ENCODE data around the gene DIS3L2. TPM values are rescaled to one million over a fixed set of nuclear protein-coding genes. Genes with fewer than 3 reads are reported as not detected.

DIS3L2 gene
- total RNA-seq, 2 donors from 2014 or later: 55.5 to 67.2 TPM

- H3K9me3 ChIP-seq (ENCODE audit: control insufficient read depth, low read length, poor library complexity, severe bottlenecking): no peaks in the 10 kb centered on the region
- H3K36me3 Mint-ChIP-seq (ENCODE audit: low read depth): no peaks in the 10 kb centered on the region
- ATAC-seq (peak; percentile 10), DNase-seq (no peak)
- H3K4me1 Mint-ChIP-seq: peaks cover 3% of the 10 kb centered on the region
- no peak overlapping the region for H3K4me3 Mint-ChIP-seq
- H3K27me3 Mint-ChIP-seq: no peaks in the 10 kb centered on the region
- H3K27ac Mint-ChIP-seq: no peak overlapping the region
These were observed 381.4 kb downstream of the DIS3L2 start for GRCh38 chr2:232342635-232343565.

GRCh38 chr2:232343821-232344220 is 382.3 kb downstream of the DIS3L2 start:
- no peak for DNase-seq
- no peaks in the 10 kb centered on the region for H3K27me3 Mint-ChIP-seq
- no peak overlapping the region for H3K27ac Mint-ChIP-seq
- H3K4me1 Mint-ChIP-seq: peaks cover 5% of the 10 kb centered on the region
- no peaks in the 10 kb centered on the region for H3K9me3 ChIP-seq (ENCODE audit: control insufficient read depth, low read length, poor library complexity, severe bottlenecking)
- no peaks in the 10 kb centered on the region for H3K36me3 Mint-ChIP-seq (ENCODE audit: low read depth)
- H3K4me3 Mint-ChIP-seq: no peak overlapping the region
- ATAC-seq: no peak

- Mint-ChIP-seq H3K4me3 (no peak overlapping the region), H3K27ac (no peak overlapping the region), H3K4me1 (peaks cover 8% of the 10 kb centered on the region), H3K27me3 (no peaks in the 10 kb centered on the region), H3K36me3 (ENCODE audit: low read depth) (no peaks in the 10 kb centered on the region)
- H3K9me3 ChIP-seq (ENCODE audit: control insufficient read depth, low read length, poor library complexity, severe bottlenecking): no peaks in the 10 kb centered on the region
- no peak for ATAC-seq
- DNase-seq: no peak
These were observed 383.7 kb downstream of the DIS3L2 start for GRCh38 chr2:232345251-232345650.

- Mint-ChIP-seq H3K36me3 (ENCODE audit: low read depth) (no peaks in the 10 kb centered on the region), H3K4me3 (no peak overlapping the region), H3K27ac (no peak overlapping the region), H3K4me1 (peaks cover 8% of the 10 kb centered on the region), H3K27me3 (no peaks in the 10 kb centered on the region)
- ATAC-seq (no peak), DNase-seq (no peak)
- no peaks in the 10 kb centered on the region for H3K9me3 ChIP-seq (ENCODE audit: control insufficient read depth, low read length, poor library complexity, severe bottlenecking)
These were observed 385.9 kb downstream of the DIS3L2 start for GRCh38 chr2:232347369-232347768.

- DNase-seq (no peak), ATAC-seq (peak; percentile 56)
- Mint-ChIP-seq H3K4me3 (no peak overlapping the region), H3K36me3 (ENCODE audit: low read depth) (no peaks in the 10 kb centered on the region), H3K27ac (no peak overlapping the region), H3K27me3 (peaks cover 10% of the 10 kb centered on the region), H3K4me1 (peaks cover 8% of the 10 kb centered on the region)
- H3K9me3 ChIP-seq (ENCODE audit: control insufficient read depth, low read length, poor library complexity, severe bottlenecking): no peaks in the 10 kb centered on the region
These were observed 387.4 kb downstream of the DIS3L2 start for GRCh38 chr2:232348936-232349335.

GRCh38 chr2:232349546-232349945 is 388.0 kb downstream of the DIS3L2 start:
- no peak overlapping the region for H3K4me3 Mint-ChIP-seq
- H3K36me3 Mint-ChIP-seq (ENCODE audit: low read depth): no peaks in the 10 kb centered on the region
- no peak for ATAC-seq

GRCh38 chr2:232349946-232350635 is 388.6 kb downstream of the DIS3L2 start:
- DNase-seq: no peak
- no peak overlapping the region for H3K27ac Mint-ChIP-seq
- H3K36me3 Mint-ChIP-seq (ENCODE audit: low read depth): no peaks in the 10 kb centered on the region
- peak overlapping the region; percentile 58 for H3K4me3 Mint-ChIP-seq
- peaks cover 20% of the 10 kb centered on the region for H3K27me3 Mint-ChIP-seq
- H3K4me1 Mint-ChIP-seq: peaks cover 8% of the 10 kb centered on the region
- no peaks in the 10 kb centered on the region for H3K9me3 ChIP-seq (ENCODE audit: control insufficient read depth, low read length, poor library complexity, severe bottlenecking)
- no peak for ATAC-seq

More at GRCh38 chr2:232349546-232349945, 388.0 kb downstream of the DIS3L2 start:
- Mint-ChIP-seq H3K27me3 (peaks cover 15% of the 10 kb centered on the region), H3K4me1 (peaks cover 8% of the 10 kb centered on the region), H3K27ac (no peak overlapping the region)
- no peak for DNase-seq
- no peaks in the 10 kb centered on the region for H3K9me3 ChIP-seq (ENCODE audit: control insufficient read depth, low read length, poor library complexity, severe bottlenecking)

- peaks cover 22% of the 10 kb centered on the region for H3K27me3 Mint-ChIP-seq
- ATAC-seq (no peak), DNase-seq (no peak)
- H3K36me3 Mint-ChIP-seq (ENCODE audit: low read depth): no peaks in the 10 kb centered on the region
- H3K27ac Mint-ChIP-seq: no peak overlapping the region
- H3K4me3 Mint-ChIP-seq: peak overlapping the region; percentile 58
- peaks cover 8% of the 10 kb centered on the region for H3K4me1 Mint-ChIP-seq
- no peaks in the 10 kb centered on the region for H3K9me3 ChIP-seq (ENCODE audit: control insufficient read depth, low read length, poor library complexity, severe bottlenecking)
These were observed 389.5 kb downstream of the DIS3L2 start for GRCh38 chr2:232350804-232351685.

GRCh38 chr2:232351686-232352510 is 390.4 kb downstream of the DIS3L2 start:
- Mint-ChIP-seq H3K4me3 (no peak overlapping the region), H3K36me3 (ENCODE audit: low read depth) (no peaks in the 10 kb centered on the region), H3K4me1 (peaks cover 8% of the 10 kb centered on the region), H3K27me3 (peaks cover 29% of the 10 kb centered on the region), H3K27ac (no peak overlapping the region)
- no peaks in the 10 kb centered on the region for H3K9me3 ChIP-seq (ENCODE audit: control insufficient read depth, low read length, poor library complexity, severe bottlenecking)
- no peak for DNase-seq
- no peak for ATAC-seq

- DNase-seq (no peak), ATAC-seq (no peak)
- no peaks in the 10 kb centered on the region for H3K9me3 ChIP-seq (ENCODE audit: control insufficient read depth, low read length, poor library complexity, severe bottlenecking)
- H3K27me3 Mint-ChIP-seq: peaks cover 30% of the 10 kb centered on the region
- H3K4me1 Mint-ChIP-seq: peaks cover 8% of the 10 kb centered on the region
- no peaks in the 10 kb centered on the region for H3K36me3 Mint-ChIP-seq (ENCODE audit: low read depth)
- H3K4me3 Mint-ChIP-seq: no peak overlapping the region
- no peak overlapping the region for H3K27ac Mint-ChIP-seq
These were observed 391.1 kb downstream of the DIS3L2 start for GRCh38 chr2:232352511-232353091.

- Mint-ChIP-seq H3K27ac (no peak overlapping the region), H3K4me3 (no peak overlapping the region), H3K36me3 (ENCODE audit: low read depth) (no peaks in the 10 kb centered on the region), H3K27me3 (peaks cover 30% of the 10 kb centered on the region), H3K4me1 (peaks cover 8% of the 10 kb centered on the region)
- DNase-seq (no peak), ATAC-seq (no peak)
- H3K9me3 ChIP-seq (ENCODE audit: control insufficient read depth, low read length, poor library complexity, severe bottlenecking): no peaks in the 10 kb centered on the region
These were observed 391.6 kb downstream of the DIS3L2 start for GRCh38 chr2:232353096-232353495.

GRCh38 chr2:232353660-232354059 is 392.1 kb downstream of the DIS3L2 start:
- Mint-ChIP-seq H3K27ac (no peak overlapping the region), H3K4me1 (peaks cover 8% of the 10 kb centered on the region), H3K36me3 (ENCODE audit: low read depth) (no peaks in the 10 kb centered on the region), H3K27me3 (peaks cover 30% of the 10 kb centered on the region), H3K4me3 (no peak overlapping the region)
- DNase-seq (no peak), ATAC-seq (no peak)
- no peaks in the 10 kb centered on the region for H3K9me3 ChIP-seq (ENCODE audit: control insufficient read depth, low read length, poor library complexity, severe bottlenecking)

Data from T-helper 17 cell (primary cell).